GM23338 (cell line): ENCODE data around the gene SLC39A10. TPM values are rescaled to one million over a fixed set of nuclear protein-coding genes. Genes with fewer than 3 reads are reported as not detected.

Experiments
- ATAC-seq: fragments of 200-7000 bp; cut with Tn5 transposase; 3 replicates; pipeline ENCODE4 v1.9.1; 2020
- DNase-seq: peaks from one replicate; pipeline ENCODE4 v3.0.0-alpha.2; 2015; ENCODE audit warnings: low spot score
- H2AFZ ChIP-seq: fragments of 200-600 bp; sonication (generic); 2 replicates; pipeline ENCODE4 v1.8.0; 2016; ENCODE audit warnings: antibody characterized with exemption, mild to moderate bottlenecking, moderate library complexity
- H3F3A ChIP-seq: fragments of 200-600 bp; sonication (generic); replicated peaks from 2 replicates; pipeline ENCODE4 v1.8.0; 2017; ENCODE audit warnings: antibody characterized with exemption, mixed run types, low read depth
- H3K27ac ChIP-seq: fragments of 200-600 bp; sonication (generic); 2 replicates; pipeline ENCODE4 v1.6.1; 2016; ENCODE audit warnings: low read depth
- H3K27me3 ChIP-seq: fragments of 200-600 bp; sonication (generic); 2 replicates; pipeline ENCODE4 v1.8.0; 2016; ENCODE audit warnings: mild to moderate bottlenecking, mixed run types, moderate library complexity; ENCODE audit not compliant: insufficient read depth
- H3K36me3 ChIP-seq: fragments of 200-600 bp; sonication (generic); 2 replicates; pipeline ENCODE4 v1.8.0; 2016; ENCODE audit warnings: mild to moderate bottlenecking; ENCODE audit not compliant: insufficient read depth
- H3K4me1 ChIP-seq: fragments of 200-600 bp; sonication (generic); 2 replicates; pipeline ENCODE4 v1.8.0; 2016; ENCODE audit warnings: mild to moderate bottlenecking, moderate library complexity; ENCODE audit not compliant: insufficient read depth
- H3K4me2 ChIP-seq: fragments of 200-600 bp; sonication (generic); 2 replicates; pipeline ENCODE4 v1.7.1; 2017; ENCODE audit warnings: mixed run types
- H3K4me3 ChIP-seq: fragments of 200-600 bp; sonication (generic); 2 replicates; pipeline ENCODE4 v1.6.1; 2016; ENCODE audit warnings: mixed run types
- H3K79me2 ChIP-seq: fragments of 200-600 bp; sonication (generic); replicated peaks from 2 replicates; pipeline ENCODE4 v1.8.0; 2017; ENCODE audit warnings: mild to moderate bottlenecking; ENCODE audit not compliant: insufficient read depth
- H3K9me2 ChIP-seq: fragments of 200-600 bp; sonication (generic); 2 replicates; pipeline ENCODE4 v1.8.0; 2017; ENCODE audit not compliant: insufficient read depth
- H4K20me1 ChIP-seq: fragments of 200-600 bp; sonication (generic); replicated peaks from 2 replicates; pipeline ENCODE4 v1.8.0; 2017; ENCODE audit warnings: mild to moderate bottlenecking; ENCODE audit not compliant: insufficient read depth
- H3K27ac Mint-ChIP-seq: 2 replicates; pipeline ENCODE4 v1.8.0; 2020; ENCODE audit warnings: inconsistent platforms, mild to moderate bottlenecking, moderate library complexity, mixed read lengths
- H3K27me3 Mint-ChIP-seq: 3 replicates; pipeline ENCODE4 v1.8.0; 2022; ENCODE audit warnings: low read depth, mild to moderate bottlenecking, moderate library complexity, mixed read lengths, inconsistent platforms; ENCODE audit not compliant: insufficient read depth, poor library complexity
- H3K36me3 Mint-ChIP-seq: 3 replicates; pipeline ENCODE4 v1.8.0; 2021; ENCODE audit warnings: low read depth, mild to moderate bottlenecking, inconsistent platforms, moderate library complexity, mixed read lengths
- H3K4me1 Mint-ChIP-seq: 3 replicates; pipeline ENCODE4 v1.8.0; 2020; ENCODE audit warnings: mild to moderate bottlenecking, inconsistent platforms, mixed read lengths
- H3K4me3 Mint-ChIP-seq: 3 replicates; pipeline ENCODE4 v1.8.0; 2021; ENCODE audit warnings: moderate library complexity, mild to moderate bottlenecking, inconsistent platforms, mixed read lengths
- H3K9me3 Mint-ChIP-seq: 3 replicates; pipeline ENCODE4 v1.8.0; 2020; ENCODE audit warnings: moderate library complexity, mild to moderate bottlenecking, inconsistent platforms, mixed read lengths
- EZH2phosphoT487 ChIP-seq: fragments of 200-600 bp; sonication (generic); IDR thresholded peaks from one replicate; pipeline ENCODE4 v1.8.1; 2018; ENCODE audit warnings: antibody characterized with exemption; ENCODE audit not compliant: unreplicated experiment
- JUNB ChIP-seq: IDR thresholded peaks from one replicate; pipeline ENCODE4 v1.6.1; 2016; ENCODE audit warnings: antibody characterized with exemption; ENCODE audit not compliant: unreplicated experiment
- STAT1 ChIP-seq: IDR thresholded peaks from one replicate; pipeline ENCODE4 v1.6.1; 2016; ENCODE audit warnings: antibody characterized with exemption; ENCODE audit not compliant: unreplicated experiment
- polyA plus RNA-seq: library from polyadenylated mRNA; unstranded; fragments of >200 nt; fragmentation: Nextera tagmentation; extraction: Ambion mirVana; gene quantifications from 2 replicates; pipeline ENCODE4 v1.2.1, GENCODE V29; 2016
- total RNA-seq: library from RNA; depleted of rRNA; stranded (reverse); fragments of >200 nt; shearing (Covaris generic); gene quantifications from 2 replicates; pipeline ENCODE4 v1.2.3, GENCODE V29; 2014
- TF ChIP-seq, protein P1 (sequence below): fragments of 250-450 bp; sonication (Bioruptor Pico); IDR thresholded peaks from 2 replicates; pipeline ENCODE4 v1.5.0; 2020; ENCODE audit warnings: mild to moderate bottlenecking, moderate library complexity
- TF ChIP-seq, protein P2 (sequence below), 2 experiments: fragments of 200-600 bp in 1 of 2; sonication (generic) in 1 of 2; conservative IDR thresholded peaks; 2 replicates each; pipeline versions ENCODE4 v1.5.1 to v1.6.1; 2016 to 2017; ENCODE audit warnings: antibody characterized with exemption in 2 of 2, low read depth in 2 of 2, mild to moderate bottlenecking in 2 of 2, moderate library complexity in 1 of 2

Gene SLC39A10
- total and polyA plus RNA-seq, 2 experiments from 2014 or later, result 261 to 356 TPM

DNA sequence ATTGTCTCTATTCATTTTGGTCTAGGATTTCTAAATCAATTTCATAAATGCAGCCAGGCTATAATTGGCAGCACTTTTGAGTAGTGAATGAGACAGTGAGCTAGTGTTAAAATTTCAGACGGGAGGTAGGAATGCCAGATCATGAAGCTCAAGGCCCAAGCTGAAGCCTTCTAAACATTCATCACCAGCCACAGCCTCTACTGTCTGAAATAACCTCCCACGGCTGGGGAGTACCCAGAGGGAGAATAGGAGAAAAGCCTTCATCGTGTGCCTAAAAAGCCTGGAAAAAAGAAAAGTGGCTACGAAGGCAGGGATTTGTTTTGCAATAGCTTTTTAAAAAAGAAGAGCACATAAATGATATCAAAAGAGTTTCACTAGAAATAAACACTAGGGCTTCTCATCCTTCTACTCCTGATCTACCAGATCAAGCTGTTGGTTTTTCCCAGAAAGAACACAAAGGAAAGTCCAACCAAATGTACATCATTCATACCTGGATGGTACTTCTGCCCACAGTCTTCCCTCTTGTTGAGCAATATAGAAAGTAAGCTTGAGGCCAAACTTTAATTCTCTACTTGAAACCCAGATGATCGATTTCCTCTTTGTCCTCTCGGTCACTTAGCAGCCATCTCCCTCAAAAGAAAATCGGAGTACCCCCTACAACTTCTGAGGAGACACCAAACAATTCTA lies 48.1 kb upstream of the SLC39A10 start (continued):
- TF ChIP-seq, protein P1, sequence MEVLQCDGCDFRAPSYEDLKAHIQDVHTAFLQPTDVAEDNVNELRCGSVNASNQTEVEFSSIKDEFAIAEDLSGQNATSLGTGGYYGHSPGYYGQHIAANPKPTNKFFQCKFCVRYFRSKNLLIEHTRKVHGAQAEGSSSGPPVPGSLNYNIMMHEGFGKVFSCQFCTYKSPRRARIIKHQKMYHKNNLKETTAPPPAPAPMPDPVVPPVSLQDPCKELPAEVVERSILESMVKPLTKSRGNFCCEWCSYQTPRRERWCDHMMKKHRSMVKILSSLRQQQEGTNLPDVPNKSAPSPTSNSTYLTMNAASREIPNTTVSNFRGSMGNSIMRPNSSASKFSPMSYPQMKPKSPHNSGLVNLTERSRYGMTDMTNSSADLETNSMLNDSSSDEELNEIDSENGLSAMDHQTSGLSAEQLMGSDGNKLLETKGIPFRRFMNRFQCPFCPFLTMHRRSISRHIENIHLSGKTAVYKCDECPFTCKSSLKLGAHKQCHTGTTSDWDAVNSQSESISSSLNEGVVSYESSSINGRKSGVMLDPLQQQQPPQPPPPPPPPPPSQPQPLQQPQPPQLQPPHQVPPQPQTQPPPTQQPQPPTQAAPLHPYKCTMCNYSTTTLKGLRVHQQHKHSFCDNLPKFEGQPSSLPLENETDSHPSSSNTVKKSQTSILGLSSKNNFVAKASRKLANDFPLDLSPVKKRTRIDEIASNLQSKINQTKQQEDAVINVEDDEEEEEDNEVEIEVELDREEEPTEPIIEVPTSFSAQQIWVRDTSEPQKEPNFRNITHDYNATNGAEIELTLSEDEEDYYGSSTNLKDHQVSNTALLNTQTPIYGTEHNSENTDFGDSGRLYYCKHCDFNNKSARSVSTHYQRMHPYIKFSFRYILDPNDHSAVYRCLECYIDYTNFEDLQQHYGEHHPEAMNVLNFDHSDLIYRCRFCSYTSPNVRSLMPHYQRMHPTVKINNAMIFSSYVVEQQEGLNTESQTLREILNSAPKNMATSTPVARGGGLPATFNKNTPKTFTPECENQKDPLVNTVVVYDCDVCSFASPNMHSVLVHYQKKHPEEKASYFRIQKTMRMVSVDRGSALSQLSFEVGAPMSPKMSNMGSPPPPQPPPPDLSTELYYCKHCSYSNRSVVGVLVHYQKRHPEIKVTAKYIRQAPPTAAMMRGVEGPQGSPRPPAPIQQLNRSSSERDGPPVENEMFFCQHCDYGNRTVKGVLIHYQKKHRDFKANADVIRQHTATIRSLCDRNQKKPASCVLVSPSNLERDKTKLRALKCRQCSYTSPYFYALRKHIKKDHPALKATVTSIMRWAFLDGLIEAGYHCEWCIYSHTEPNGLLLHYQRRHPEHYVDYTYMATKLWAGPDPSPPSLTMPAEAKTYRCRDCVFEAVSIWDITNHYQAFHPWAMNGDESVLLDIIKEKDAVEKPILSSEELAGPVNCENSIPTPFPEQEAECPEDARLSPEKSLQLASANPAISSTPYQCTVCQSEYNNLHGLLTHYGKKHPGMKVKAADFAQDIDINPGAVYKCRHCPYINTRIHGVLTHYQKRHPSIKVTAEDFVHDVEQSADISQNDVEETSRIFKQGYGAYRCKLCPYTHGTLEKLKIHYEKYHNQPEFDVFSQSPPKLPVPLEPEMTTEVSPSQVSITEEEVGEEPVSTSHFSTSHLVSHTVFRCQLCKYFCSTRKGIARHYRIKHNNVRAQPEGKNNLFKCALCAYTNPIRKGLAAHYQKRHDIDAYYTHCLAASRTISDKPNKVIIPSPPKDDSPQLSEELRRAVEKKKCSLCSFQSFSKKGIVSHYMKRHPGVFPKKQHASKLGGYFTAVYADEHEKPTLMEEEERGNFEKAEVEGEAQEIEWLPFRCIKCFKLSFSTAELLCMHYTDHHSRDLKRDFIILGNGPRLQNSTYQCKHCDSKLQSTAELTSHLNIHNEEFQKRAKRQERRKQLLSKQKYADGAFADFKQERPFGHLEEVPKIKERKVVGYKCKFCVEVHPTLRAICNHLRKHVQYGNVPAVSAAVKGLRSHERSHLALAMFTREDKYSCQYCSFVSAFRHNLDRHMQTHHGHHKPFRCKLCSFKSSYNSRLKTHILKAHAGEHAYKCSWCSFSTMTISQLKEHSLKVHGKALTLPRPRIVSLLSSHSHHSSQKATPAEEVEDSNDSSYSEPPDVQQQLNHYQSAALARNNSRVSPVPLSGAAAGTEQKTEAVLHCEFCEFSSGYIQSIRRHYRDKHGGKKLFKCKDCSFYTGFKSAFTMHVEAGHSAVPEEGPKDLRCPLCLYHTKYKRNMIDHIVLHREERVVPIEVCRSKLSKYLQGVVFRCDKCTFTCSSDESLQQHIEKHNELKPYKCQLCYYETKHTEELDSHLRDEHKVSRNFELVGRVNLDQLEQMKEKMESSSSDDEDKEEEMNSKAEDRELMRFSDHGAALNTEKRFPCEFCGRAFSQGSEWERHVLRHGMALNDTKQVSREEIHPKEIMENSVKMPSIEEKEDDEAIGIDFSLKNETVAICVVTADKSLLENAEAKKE (CRISPR knock-in tag), result no peak
- TF ChIP-seq STAT1 (no peak), EZH2phosphoT487 (no peak)
- TF ChIP-seq, protein P2, sequence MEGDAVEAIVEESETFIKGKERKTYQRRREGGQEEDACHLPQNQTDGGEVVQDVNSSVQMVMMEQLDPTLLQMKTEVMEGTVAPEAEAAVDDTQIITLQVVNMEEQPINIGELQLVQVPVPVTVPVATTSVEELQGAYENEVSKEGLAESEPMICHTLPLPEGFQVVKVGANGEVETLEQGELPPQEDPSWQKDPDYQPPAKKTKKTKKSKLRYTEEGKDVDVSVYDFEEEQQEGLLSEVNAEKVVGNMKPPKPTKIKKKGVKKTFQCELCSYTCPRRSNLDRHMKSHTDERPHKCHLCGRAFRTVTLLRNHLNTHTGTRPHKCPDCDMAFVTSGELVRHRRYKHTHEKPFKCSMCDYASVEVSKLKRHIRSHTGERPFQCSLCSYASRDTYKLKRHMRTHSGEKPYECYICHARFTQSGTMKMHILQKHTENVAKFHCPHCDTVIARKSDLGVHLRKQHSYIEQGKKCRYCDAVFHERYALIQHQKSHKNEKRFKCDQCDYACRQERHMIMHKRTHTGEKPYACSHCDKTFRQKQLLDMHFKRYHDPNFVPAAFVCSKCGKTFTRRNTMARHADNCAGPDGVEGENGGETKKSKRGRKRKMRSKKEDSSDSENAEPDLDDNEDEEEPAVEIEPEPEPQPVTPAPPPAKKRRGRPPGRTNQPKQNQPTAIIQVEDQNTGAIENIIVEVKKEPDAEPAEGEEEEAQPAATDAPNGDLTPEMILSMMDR (conservative IDR thresholded peaks at IDR 0.05; ENCODE audit: low read depth in 2 of 2), result no peak

DNA sequence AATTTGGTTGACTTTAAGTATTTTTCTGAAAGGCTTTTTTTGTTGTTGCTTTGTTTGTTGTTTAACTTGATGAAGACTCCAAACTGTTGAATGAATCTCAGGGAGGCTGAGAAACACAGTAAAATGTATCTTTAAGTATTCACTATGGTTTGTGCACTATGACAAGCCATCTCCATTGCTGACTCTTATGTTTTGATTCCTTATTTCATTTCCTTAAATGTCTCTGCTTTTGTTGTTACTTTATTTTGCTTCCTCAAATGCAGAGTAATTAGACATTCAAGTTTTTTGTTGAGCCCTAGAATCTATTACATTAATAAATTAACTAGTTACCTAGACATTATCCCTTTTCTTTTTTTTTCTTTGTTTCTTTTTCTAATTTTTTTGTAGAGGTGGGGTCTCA lies 46.3 kb upstream of the SLC39A10 start:
- H3K27me3 Mint-ChIP-seq, result peaks cover 4% of the 10 kb centered on the region
- no peaks in the 10 kb centered on the region for H3K27me3 ChIP-seq
- H3K4me3 Mint-ChIP-seq, result no peak overlapping the region
- peaks cover 72% of the 10 kb centered on the region for H3K79me2 ChIP-seq
- H3F3A ChIP-seq, result peaks cover 2% of the 10 kb centered on the region; the same call in 1 of the 2 replicates
- no peak overlapping the region for H3K4me2 ChIP-seq
- DNase-seq (no peak), ATAC-seq (no peak)
- no peaks in the 10 kb centered on the region for H3K9me2 ChIP-seq
- H3K36me3 Mint-ChIP-seq, result peaks cover 12% of the 10 kb centered on the region; the same call in 2 of the 3 replicates
- peaks cover 57% of the 10 kb centered on the region for H3K4me1 ChIP-seq
- no peaks in the 10 kb centered on the region for H4K20me1 ChIP-seq
- peak overlapping the region; percentile 89 for H3K27ac Mint-ChIP-seq
- H3K4me1 Mint-ChIP-seq, result peaks cover 72% of the 10 kb centered on the region
- H3K27ac ChIP-seq, result peak overlapping the region; percentile 97
- no peaks in the 10 kb centered on the region for H3K36me3 ChIP-seq
- no peak overlapping the region for H2AFZ ChIP-seq
- no peaks in the 10 kb centered on the region for H3K9me3 Mint-ChIP-seq
- no peak overlapping the region for H3K4me3 ChIP-seq
- TF ChIP-seq JUNB, result no peak
